CD14-positive monocyte (primary cell): ENCODE results near the gene MMAB. TPM values are rescaled to one million over a fixed set of nuclear protein-coding genes. Genes with fewer than 3 reads are reported as not detected.

ENCODE experiments used
- DNase-seq, 3 donors: peaks; one replicate each; pipeline ENCODE4 v3.0.0-alpha.2; 2011 to 2022
- H2AFZ ChIP-seq: 2 replicates; pipeline ENCODE4 v1.6.0; 2012; ENCODE audit warnings: mild to moderate bottlenecking, low read depth, low read length, inconsistent platforms; ENCODE audit not compliant: insufficient read depth, poor library complexity, severe bottlenecking
- H3K27ac ChIP-seq, 2 donors: 1 replicate in 1 of 2; 2 replicates in 1 of 2; pipeline ENCODE4 v1.5.1; 2012 to 2013; ENCODE audit warnings: low read length in 2 of 2, control low read depth in 1 of 2, inconsistent platforms in 1 of 2, low read depth in 1 of 2, mild to moderate bottlenecking in 1 of 2
- H3K27me3 ChIP-seq, 2 donors: one replicate each; pipeline versions ENCODE4 v1.6.0 to v1.6.1; 2011 to 2013; ENCODE audit warnings: low read length in 2 of 2; ENCODE audit not compliant: control insufficient read depth in 2 of 2, insufficient read depth in 2 of 2
- H3K36me3 ChIP-seq, 2 donors: replicated peaks in 1 of 2; 1 replicate in 1 of 2; 2 replicates in 1 of 2; pipeline versions ENCODE4 v1.5.1 to v1.6.1; 2012 to 2013; ENCODE audit warnings: low read length in 2 of 2, control low read depth in 1 of 2, inconsistent platforms in 1 of 2, mild to moderate bottlenecking in 1 of 2; ENCODE audit not compliant: insufficient read depth in 2 of 2, control insufficient read depth in 1 of 2
- H3K4me1 ChIP-seq, 2 donors: 1 replicate in 1 of 2; 2 replicates in 1 of 2; pipeline versions ENCODE4 v1.5.1 to v1.6.1; 2012 to 2013; ENCODE audit warnings: low read length in 2 of 2, control low read depth in 1 of 2, inconsistent platforms in 1 of 2, mild to moderate bottlenecking in 1 of 2, moderate library complexity in 1 of 2; ENCODE audit not compliant: insufficient read depth in 2 of 2, control insufficient read depth in 1 of 2
- H3K4me2 ChIP-seq: replicated peaks from 2 replicates; pipeline ENCODE3; 2012; ENCODE audit warnings: low read length, moderate library complexity, mild to moderate bottlenecking; ENCODE audit not compliant: poor library complexity, severe bottlenecking; ENCODE audit errors: extremely low read depth
- H3K4me3 ChIP-seq, 3 experiments: fragments of 200-600 bp in 1 of 3; sonication (generic) in 1 of 3; replicated peaks in 1 of 3; 1 replicate in 2 of 3; 2 replicates in 1 of 3; pipeline ENCODE4 v1.5.1; 2011 to 2013; ENCODE audit warnings: low read length in 3 of 3, mild to moderate bottlenecking in 3 of 3, control low read depth in 2 of 3, low read depth in 2 of 3, inconsistent platforms in 1 of 3, moderate library complexity in 1 of 3
- H3K79me2 ChIP-seq: 2 replicates; pipeline ENCODE4 v1.6.0; 2012; ENCODE audit warnings: mild to moderate bottlenecking, control low read depth, inconsistent platforms, low read length, moderate library complexity; ENCODE audit not compliant: insufficient read depth
- H3K9ac ChIP-seq: 2 replicates; pipeline ENCODE4 v1.6.0; 2017; ENCODE audit warnings: low read length, mild to moderate bottlenecking; ENCODE audit not compliant: insufficient read depth, poor library complexity, severe bottlenecking
- H3K9me3 ChIP-seq, 2 donors: replicated peaks in 1 of 2; 1 replicate in 1 of 2; 2 replicates in 1 of 2; pipeline versions ENCODE4 v1.5.1 to v1.6.1; 2012 to 2013; ENCODE audit warnings: low read length in 2 of 2, control low read depth in 1 of 2; ENCODE audit not compliant: control insufficient read depth in 1 of 2, insufficient read depth in 1 of 2
- H4K20me1 ChIP-seq: 2 replicates; pipeline ENCODE4 v1.6.0; 2012; ENCODE audit warnings: mild to moderate bottlenecking, low read length, control low read depth, moderate library complexity; ENCODE audit not compliant: insufficient read depth
- H3K27ac Mint-ChIP-seq, 7 donors: one replicate each; pipeline ENCODE4 v1.8.0; 2020; ENCODE audit warnings: mild to moderate bottlenecking in 7 of 7, mixed read lengths in 7 of 7, moderate library complexity in 6 of 7, inconsistent platforms in 2 of 7
- H3K27me3 Mint-ChIP-seq, 3 donors: one replicate each; pipeline ENCODE4 v1.8.0; 2021 to 2022; ENCODE audit warnings: low read depth in 3 of 3, mild to moderate bottlenecking in 3 of 3, mixed read lengths in 3 of 3, moderate library complexity in 3 of 3, inconsistent platforms in 1 of 3
- H3K36me3 Mint-ChIP-seq, 2 donors: one replicate each; pipeline ENCODE4 v1.8.0; 2020; ENCODE audit warnings: mixed read lengths in 2 of 2, inconsistent platforms in 1 of 2, mild to moderate bottlenecking in 1 of 2
- H3K4me1 Mint-ChIP-seq: one replicate; pipeline ENCODE4 v1.8.0; 2020; ENCODE audit warnings: mild to moderate bottlenecking, mixed read lengths
- H3K4me3 Mint-ChIP-seq, 2 donors: one replicate each; pipeline ENCODE4 v1.8.0; 2020; ENCODE audit warnings: mild to moderate bottlenecking in 2 of 2, mixed read lengths in 2 of 2, moderate library complexity in 1 of 2
- H3K9me3 Mint-ChIP-seq, 7 donors: one replicate each; pipeline ENCODE4 v1.8.0; 2020 to 2022; ENCODE audit warnings: mixed read lengths in 7 of 7, mild to moderate bottlenecking in 6 of 7, moderate library complexity in 6 of 7, inconsistent platforms in 2 of 7
- CTCF ChIP-seq: fragments of 200-600 bp; IDR thresholded peaks from one replicate; pipeline ENCODE4 v1.8.0; 2022; ENCODE audit warnings: antibody characterized with exemption, mild to moderate bottlenecking
- WGBS: methylation state at CpG from one replicate; pipeline ENCODE4 v1.1.5; 2013; ENCODE audit warnings: missing lambda C conversion rate; ENCODE audit not compliant: insufficient coverage; 5-methylcytosine and 5-hydroxymethylcytosine counted together
- intact Hi-C, 2 donors: fragments of 100-400 bp; cut with micrococcal nuclease; formaldehyde crosslinking; loops; one replicate each; pipeline versions ENCODE4 v1.15.0 to v1.15.1; 2023
- polyA plus RNA-seq, 3 donors: library from polyadenylated mRNA; depleted of rRNA in 1 of 3; unstranded in 2 of 3; stranded (reverse) in 1 of 3; fragments of 300-500 nt in 2 of 3; fragments of >200 nt in 1 of 3; fragmentation: Illumina TruSeq in 2 of 3; gene quantifications; 1 replicate in 2 of 3; 2 replicates in 1 of 3; pipeline ENCODE4 v1.2.3, GENCODE V29; 2012 to 2021

The MMAB gene
- polyA plus RNA-seq, 3 donors = 5.0 to 15.6 (median 12.4) TPM

- H3K4me3 Mint-ChIP-seq = no peak overlapping the region
- 75% methylated on average over 1 of the region's 2 CpGs for WGBS
- peaks cover 0 to 2% (median 0%) of the 10 kb centered on the region in 7 donors for H3K9me3 Mint-ChIP-seq
- H3K27me3 ChIP-seq = no peaks in the 10 kb centered on the region
- H3K27ac Mint-ChIP-seq = peak overlapping the region in 2 of 7 donors; percentile 0 to 77
- H3K27me3 Mint-ChIP-seq = peaks cover 7 to 21% (median 13%) of the 10 kb centered on the region in 3 donors
- H4K20me1 ChIP-seq = no peaks in the 10 kb centered on the region
- no peak overlapping the region for H3K4me3 ChIP-seq
- H3K36me3 ChIP-seq = no peaks in the 10 kb centered on the region
- TF ChIP-seq CTCF = no peak
- no peak overlapping the region for H2AFZ ChIP-seq
- intact Hi-C loops = no loop called here
- peaks cover 11% of the 10 kb centered on the region for H3K4me1 Mint-ChIP-seq
- H3K27ac ChIP-seq = no peak overlapping the region
- peaks cover 5 to 9% of the 10 kb centered on the region in 2 donors for H3K4me1 ChIP-seq
- H3K9me3 ChIP-seq = no peaks in the 10 kb centered on the region
- H3K4me2 ChIP-seq = no peak overlapping the region
- no peaks in the 10 kb centered on the region for H3K79me2 ChIP-seq
- peaks cover 3 to 11% of the 10 kb centered on the region in 2 donors for H3K36me3 Mint-ChIP-seq
- no peak overlapping the region for H3K9ac ChIP-seq
- no peak for DNase-seq
These were observed 27.2 kb upstream of the MMAB start for GRCh38 chr12:109600481-109600880.

GRCh38 chr12:109599087-109599486, 25.8 kb upstream of the MMAB start:
- Mint-ChIP-seq H3K4me3 (no peak overlapping the region), H3K4me1 (peaks cover 22% of the 10 kb centered on the region), H3K36me3 (peaks cover 7 to 17% of the 10 kb centered on the region in 2 donors), H3K9me3 (peaks cover 0 to 2% (median 0%) of the 10 kb centered on the region in 7 donors), H3K27ac (no peak overlapping the region), H3K27me3 (peaks cover 7 to 15% (median 11%) of the 10 kb centered on the region in 3 donors)
- intact Hi-C loops = loop anchor here in 1 of 2 donors (2.0 kb wide), 1 partner anchor 176 kb away; no protein-coding TSS in a partner anchor
- Histone ChIP-seq H4K20me1 (peaks cover 4% of the 10 kb centered on the region), H3K4me3 (no peak overlapping the region), H3K36me3 (peaks cover 0 to 3% of the 10 kb centered on the region in 2 donors), H3K9ac (no peak overlapping the region), H3K9me3 (no peaks in the 10 kb centered on the region), H3K4me1 (peaks cover 13 to 19% of the 10 kb centered on the region in 2 donors), H3K27me3 (no peaks in the 10 kb centered on the region), H2AFZ (no peak overlapping the region), H3K27ac (no peak overlapping the region), H3K79me2 (no peaks in the 10 kb centered on the region), H3K4me2 (no peak overlapping the region)
- 93% methylated on average over 2 of the region's 7 CpGs for WGBS
- no peak for DNase-seq
- TF ChIP-seq CTCF = no peak
